ENCODE measurements around the gene ARMC8. TPM values are rescaled to one million over a fixed set of nuclear protein-coding genes. Genes with fewer than 3 reads are reported as not detected.

The ARMC8 gene
- polyA plus RNA-seq, 4 donors: 40.7 to 61.0 (median 47.7) TPM

- no peak for DNase-seq (ENCODE audit: low read depth in 4 of 4, low spot score in 3 of 4)
Measured at GRCh38 chr3:138297059-138297607, 110.0 kb downstream of the ARMC8 start.

- no peak for DNase-seq (ENCODE audit: low read depth in 4 of 4, low spot score in 3 of 4)
Measured at GRCh38 chr3:138297876-138298275, 110.8 kb downstream of the ARMC8 start.

- DNase-seq (ENCODE audit: low read depth in 4 of 4, low spot score in 3 of 4): no peak
Measured at GRCh38 chr3:138300647-138301046, 113.5 kb downstream of the ARMC8 start.

- no peak for DNase-seq (ENCODE audit: low read depth in 4 of 4, low spot score in 3 of 4)
Measured at GRCh38 chr3:138303474-138303873, 116.4 kb downstream of the ARMC8 start.

GRCh38 chr3:138307899-138308298 is 120.8 kb downstream of the ARMC8 start:
- no peak for DNase-seq (ENCODE audit: low read depth in 4 of 4, low spot score in 3 of 4)

- no peak for DNase-seq (ENCODE audit: low read depth in 4 of 4, low spot score in 3 of 4)
Measured at GRCh38 chr3:138308783-138309182, 121.7 kb downstream of the ARMC8 start.

GRCh38 chr3:138310494-138310893 is 123.4 kb downstream of the ARMC8 start:
- DNase-seq (ENCODE audit: low read depth in 4 of 4, low spot score in 3 of 4): no peak

- DNase-seq (ENCODE audit: low read depth in 4 of 4, low spot score in 3 of 4): no peak
Measured at GRCh38 chr3:138314751-138315150, 127.7 kb downstream of the ARMC8 start.

- DNase-seq (ENCODE audit: low read depth in 4 of 4, low spot score in 3 of 4): no peak
Measured at GRCh38 chr3:138317687-138318086, 130.6 kb downstream of the ARMC8 start.

GRCh38 chr3:138323971-138324370 is 136.9 kb downstream of the ARMC8 start:
- no peak for DNase-seq (ENCODE audit: low read depth in 4 of 4, low spot score in 3 of 4)

GRCh38 chr3:138325990-138326389 is 138.9 kb downstream of the ARMC8 start:
- DNase-seq (ENCODE audit: low read depth in 4 of 4, low spot score in 3 of 4): no peak

- DNase-seq (ENCODE audit: low read depth in 4 of 4, low spot score in 3 of 4): no peak
Measured at GRCh38 chr3:138326866-138327595, 139.9 kb downstream of the ARMC8 start.

GRCh38 chr3:138327831-138328230 is 140.7 kb downstream of the ARMC8 start:
- DNase-seq (ENCODE audit: low read depth in 4 of 4, low spot score in 3 of 4): no peak

GRCh38 chr3:138328341-138328740 is 141.2 kb downstream of the ARMC8 start:
- DNase-seq (ENCODE audit: low read depth in 4 of 4, low spot score in 3 of 4): no peak

GRCh38 chr3:138329127-138329983 is 142.3 kb downstream of the ARMC8 start, which contains the start of gene NME9:
Gene NME9, minus strand, starts transcription at chr3:138329851. Its CDS starts 516 bp downstream, at chr3:138329335.
- DNase-seq (ENCODE audit: low read depth in 4 of 4, low spot score in 3 of 4): peak in 2 of 4 donors; percentile 69 to 80

GRCh38 chr3:138329984-138330293 is 142.8 kb downstream of the ARMC8 start:
- DNase-seq (ENCODE audit: low read depth in 4 of 4, low spot score in 3 of 4): no peak

GRCh38 chr3:138331143-138331894 is 144.2 kb downstream of the ARMC8 start:
- DNase-seq (ENCODE audit: low read depth in 4 of 4, low spot score in 3 of 4): no peak

GRCh38 chr3:138332472-138333073 is 145.5 kb downstream of the ARMC8 start:
- DNase-seq (ENCODE audit: low read depth in 4 of 4, low spot score in 3 of 4): no peak

- DNase-seq (ENCODE audit: low read depth in 4 of 4, low spot score in 3 of 4): no peak
Measured at GRCh38 chr3:138334608-138335007, 147.5 kb downstream of the ARMC8 start.

- no peak for DNase-seq (ENCODE audit: low read depth in 4 of 4, low spot score in 3 of 4)
Measured at GRCh38 chr3:138336454-138336999, 149.4 kb downstream of the ARMC8 start.

Measured in left renal pelvis (tissue), 4 donors.